IMR-90 (cell line): ENCODE measurements around the gene CPSF7. TPM values are rescaled to one million over a fixed set of nuclear protein-coding genes. Genes with fewer than 3 reads are reported as not detected.

ENCODE experiments used
- ATAC-seq: fragments of 200-7000 bp; cut with Tn5 transposase; 2 replicates; pipeline ENCODE4 v1.9.1; 2020; ENCODE audit warnings: low read depth, mild to moderate bottlenecking, moderate library complexity
- BruUV-seq: library from RNA; stranded (reverse); fragments of 400-500 nt; replicated peaks from 2 replicates; lab custom pipeline; 2021; lab: Mats Ljungman, UMichigan
- CTCF ChIA-PET: fragments of 300-600 bp; formaldehyde crosslinking; extraction: SDS; loops from one replicate; lab custom pipeline; 2021; ENCODE audit warnings: antibody characterized with exemption; lab: Yijun Ruan, JAX
- POLR2A ChIA-PET: fragments of 300-600 bp; sonication (Branson Sonifier 250); formaldehyde crosslinking; loops from one replicate; lab custom pipeline; 2022; ENCODE audit warnings: antibody characterized with exemption; ENCODE audit not compliant: unreplicated experiment; lab: Charles Lee
- DNase-seq: peaks from one replicate; pipeline ENCODE4 v3.0.0; 2013
- H2AFZ ChIP-seq: replicated peaks from 2 replicates; pipeline ENCODE3; 2013; ENCODE audit warnings: low read length, mild to moderate bottlenecking; ENCODE audit not compliant: poor library complexity
- H2AK5ac ChIP-seq: 2 replicates; pipeline ENCODE4 v1.6.1; 2013; ENCODE audit warnings: low read depth, low read length, inconsistent platforms
- H2AK9ac ChIP-seq: replicated peaks from 2 replicates; pipeline ENCODE3; 2013; ENCODE audit warnings: mild to moderate bottlenecking, low read depth, low read length, moderate library complexity; ENCODE audit not compliant: poor library complexity
- H2BK120ac ChIP-seq: 2 replicates; pipeline ENCODE4 v1.6.1; 2013; ENCODE audit warnings: low read depth, low read length, inconsistent platforms
- H2BK15ac ChIP-seq: 3 replicates; pipeline ENCODE4 v1.6.1; 2013; ENCODE audit warnings: low read depth, low read length, inconsistent platforms
- H2BK20ac ChIP-seq: 2 replicates; pipeline ENCODE4 v1.6.1; 2013; ENCODE audit warnings: low read depth, mild to moderate bottlenecking, inconsistent platforms, low read length, moderate library complexity
- H2BK5ac ChIP-seq: 2 replicates; pipeline ENCODE4 v1.6.1; 2013; ENCODE audit warnings: mild to moderate bottlenecking, low read depth, low read length, inconsistent platforms; ENCODE audit not compliant: poor library complexity, severe bottlenecking
- H3K14ac ChIP-seq: replicated peaks from 2 replicates; pipeline ENCODE4 v1.6.1; 2013; ENCODE audit warnings: low read depth, low read length, inconsistent platforms
- H3K18ac ChIP-seq: 2 replicates; pipeline ENCODE4 v1.6.1; 2013; ENCODE audit warnings: low read depth, low read length, control low read depth
- H3K23ac ChIP-seq: 2 replicates; pipeline ENCODE4 v1.6.1; 2013; ENCODE audit warnings: low read depth, low read length, inconsistent platforms
- H3K27ac ChIP-seq: 2 replicates; pipeline ENCODE4 v1.5.1; 2013; ENCODE audit warnings: mild to moderate bottlenecking, control low read depth, low read length; ENCODE audit not compliant: insufficient read depth
- H3K27me3 ChIP-seq: 2 replicates; pipeline ENCODE4 v1.6.1; 2013; ENCODE audit warnings: low read length; ENCODE audit not compliant: control insufficient read depth, insufficient read depth
- H3K36me3 ChIP-seq: 2 replicates; pipeline ENCODE4 v1.6.1; 2013; ENCODE audit warnings: low read length, mixed read lengths; ENCODE audit not compliant: control insufficient read depth, insufficient read depth
- H3K4ac ChIP-seq: 2 replicates; pipeline ENCODE4 v1.6.1; 2013; ENCODE audit warnings: low read depth, low read length, inconsistent platforms
- H3K4me1 ChIP-seq: 2 replicates; pipeline ENCODE4 v1.6.1; 2013; ENCODE audit warnings: low read length, mixed read lengths; ENCODE audit not compliant: control insufficient read depth, insufficient read depth
- H3K4me2 ChIP-seq: 2 replicates; pipeline ENCODE4 v1.6.1; 2013; ENCODE audit warnings: low read depth, mild to moderate bottlenecking, control low read depth, low read length, moderate library complexity
- H3K4me3 ChIP-seq: 2 replicates; pipeline ENCODE4 v1.5.1; 2013; ENCODE audit warnings: low read depth, mild to moderate bottlenecking, control low read depth, low read length, moderate library complexity; ENCODE audit not compliant: insufficient read depth
- H3K56ac ChIP-seq: 2 replicates; pipeline ENCODE4 v1.6.1; 2013; ENCODE audit warnings: low read length, inconsistent platforms; ENCODE audit not compliant: insufficient read depth; ENCODE audit errors: extremely low read depth
- H3K79me1 ChIP-seq, 2 experiments: 2 replicates each; pipeline ENCODE4 v1.6.1; 2013; ENCODE audit warnings: low read length in 2 of 2, inconsistent platforms in 1 of 2, low read depth in 1 of 2
- H3K9ac ChIP-seq: 2 replicates; pipeline ENCODE4 v1.6.1; 2013; ENCODE audit warnings: low read depth, low read length, control low read depth
- H3K9me1 ChIP-seq: 2 replicates; pipeline ENCODE4 v1.6.1; 2013; ENCODE audit warnings: low read length, inconsistent platforms; ENCODE audit not compliant: insufficient read depth
- H3K9me3 ChIP-seq: 2 replicates; pipeline ENCODE4 v1.6.1; 2013; ENCODE audit warnings: low read length; ENCODE audit not compliant: control insufficient read depth, insufficient read depth
- H4K20me1 ChIP-seq: 2 replicates; pipeline ENCODE4 v1.6.1; 2013; ENCODE audit warnings: low read length, inconsistent platforms; ENCODE audit not compliant: insufficient read depth
- H4K5ac ChIP-seq: 2 replicates; pipeline ENCODE4 v1.6.1; 2013; ENCODE audit warnings: mild to moderate bottlenecking, low read depth, low read length, control low read depth
- H4K8ac ChIP-seq, 2 experiments: 2 replicates each; pipeline ENCODE4 v1.6.1; 2013; ENCODE audit warnings: low read depth in 2 of 2, low read length in 2 of 2, control low read depth in 1 of 2, inconsistent platforms in 1 of 2
- H4K91ac ChIP-seq: 2 replicates; pipeline ENCODE4 v1.6.1; 2013; ENCODE audit warnings: low read depth, low read length, inconsistent platforms; ENCODE audit not compliant: insufficient read depth
- FOS ChIP-seq: fragments of 150-350 bp; IDR thresholded peaks from 2 replicates; pipeline ENCODE4 v1.6.1; 2016; ENCODE audit warnings: low read depth, low read length
- MAFK ChIP-seq: IDR thresholded peaks from 2 replicates; pipeline ENCODE4 v1.6.1; 2012; ENCODE audit warnings: low read depth, low read length, improper control_type of control experiment
- MAZ ChIP-seq: IDR thresholded peaks from 2 replicates; pipeline ENCODE4 v1.6.1; 2012; ENCODE audit warnings: low read depth, mild to moderate bottlenecking, low read length, improper control_type of control experiment, moderate library complexity, borderline replicate concordance
- MXI1 ChIP-seq: IDR thresholded peaks from 2 replicates; pipeline ENCODE4 v1.6.1; 2012; ENCODE audit warnings: low read depth, mild to moderate bottlenecking, low read length, moderate library complexity, borderline replicate concordance
- RFX5 ChIP-seq: IDR thresholded peaks from 2 replicates; pipeline ENCODE4 v1.8.0; 2012; ENCODE audit warnings: low read depth, mild to moderate bottlenecking, low read length, moderate library complexity
- WGBS, 2 experiments: methylation state at CpG; one replicate each; pipeline versions ENCODE4 v1.1.5 to v1.1.7; 2013; ENCODE audit warnings: missing lambda C conversion rate in 2 of 2; ENCODE audit not compliant: insufficient read length in 1 of 2; ENCODE audit errors: extremely low coverage in 2 of 2; 5-methylcytosine and 5-hydroxymethylcytosine counted together
- dilution Hi-C: fragments of 300-500 bp; cut with HindIII; formaldehyde crosslinking; loops from one replicate; pipeline ENCODE4 v1.14.3; 2018; ENCODE audit warnings: low sequenced_read_pairs; ENCODE audit not compliant: unreplicated experiment
- in situ Hi-C: fragments of 300-500 bp; cut with MboI; formaldehyde crosslinking; loops from 3 replicates; pipeline ENCODE4 v1.14.3; 2019; ENCODE audit warnings: low sequenced_read_pairs, inconsistent platforms, mixed read lengths
- intact Hi-C: fragments of 100-400 bp; cut with micrococcal nuclease; formaldehyde crosslinking; loops from 2 replicates; pipeline ENCODE4 v1.10.0; 2022
- polyA plus RNA-seq, 3 experiments: library from polyadenylated mRNA; depleted of rRNA; stranded (reverse); fragments of >200 nt; gene quantifications; 2 replicates each; pipeline ENCODE4 v1.2.3, GENCODE V29; 2012; ENCODE audit warnings: low replicate concordance in 1 of 3
- total RNA-seq: library from RNA; depleted of rRNA; stranded (reverse); fragments of >200 nt; gene quantifications from 2 replicates; pipeline ENCODE4 v1.2.3, GENCODE V29; 2012
- TF ChIP-seq, protein P1 (sequence below): fragments of 150-350 bp; IDR thresholded peaks from 2 replicates; pipeline ENCODE4 v1.6.1; 2016; ENCODE audit warnings: low read depth, mild to moderate bottlenecking, low read length, moderate library complexity, borderline replicate concordance
- TF ChIP-seq, protein P2 (sequence below): conservative IDR thresholded peaks from 2 replicates; pipeline ENCODE4 v1.5.1; 2012; ENCODE audit warnings: mild to moderate bottlenecking, low read depth, low read length, improper control_type of control experiment

Gene CPSF7
- total and polyA plus RNA-seq, 2 of the 4 experiments (the other 2 are of a cell fraction), result 9.5 to 55.2 TPM

DNA sequence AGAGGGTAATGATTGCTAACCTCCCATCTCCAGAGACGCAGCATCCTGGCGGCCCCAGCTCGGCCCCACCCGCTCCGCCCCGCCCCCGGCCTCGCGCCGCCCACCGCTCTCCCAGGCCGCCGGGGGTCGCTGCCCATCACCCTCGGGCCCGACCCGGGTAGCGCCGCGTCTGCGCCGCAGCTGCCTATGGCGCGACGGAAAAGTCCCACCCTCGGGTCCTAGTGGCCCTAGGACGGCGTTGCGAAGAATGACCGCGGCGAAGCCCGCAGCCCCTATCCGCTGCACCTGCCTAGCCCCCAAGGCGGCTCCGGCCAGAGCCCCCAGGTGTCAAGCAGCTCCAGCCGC, 457 bp downstream of the CPSF7 start:
- peak overlapping the region; percentile 98 for H3K4me3 ChIP-seq
- peaks cover 25 to 42% of the 10 kb centered on the region in 2 experiments for H3K79me1 ChIP-seq
- DNase-seq, result peak; percentile 44
- no peaks in the 10 kb centered on the region for H3K9me3 ChIP-seq
- 1% methylated on average over 24 of the region's 37 CpGs; no CpG with 5 or more reads in 1 of the 2 experiments for WGBS, 2 experiments
- peaks cover 27% of the 10 kb centered on the region for H3K36me3 ChIP-seq
- ChIA-PET CTCF (interaction anchor here (1.0 to 2.9 kb wide), 2 partner anchors 9 to 17 kb away, joined by 4 to 9 read pairs; no protein-coding TSS in a partner anchor), POLR2A (interaction anchor here (0.6 to 1.0 kb wide), 5 partner anchors 17 to 97 kb away, joined by 3 to 8 read pairs (median 4); partner anchors contain the start of gene TMEM216)
- 0 out of 2 replicates have a peak, but pooled peaks cover 2% of the 10 kb centered on the region for H3K9me1 ChIP-seq
- no peak overlapping the region for H2BK20ac ChIP-seq
- peak overlapping the region; percentile 93 for H3K4me2 ChIP-seq
- ATAC-seq, result peak; percentile 81
- H2AK9ac ChIP-seq, result peak overlapping the region; percentile 89
- TF ChIP-seq MXI1 (no peak), FOS (no peak), RFX5 (no peak), MAFK (no peak), MAZ (peak; percentile 78; the same call in 1 of the 2 replicates)
- TF ChIP-seq, protein P1, sequence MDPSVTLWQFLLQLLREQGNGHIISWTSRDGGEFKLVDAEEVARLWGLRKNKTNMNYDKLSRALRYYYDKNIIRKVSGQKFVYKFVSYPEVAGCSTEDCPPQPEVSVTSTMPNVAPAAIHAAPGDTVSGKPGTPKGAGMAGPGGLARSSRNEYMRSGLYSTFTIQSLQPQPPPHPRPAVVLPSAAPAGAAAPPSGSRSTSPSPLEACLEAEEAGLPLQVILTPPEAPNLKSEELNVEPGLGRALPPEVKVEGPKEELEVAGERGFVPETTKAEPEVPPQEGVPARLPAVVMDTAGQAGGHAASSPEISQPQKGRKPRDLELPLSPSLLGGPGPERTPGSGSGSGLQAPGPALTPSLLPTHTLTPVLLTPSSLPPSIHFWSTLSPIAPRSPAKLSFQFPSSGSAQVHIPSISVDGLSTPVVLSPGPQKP, result no peak
- TF ChIP-seq, protein P2, sequence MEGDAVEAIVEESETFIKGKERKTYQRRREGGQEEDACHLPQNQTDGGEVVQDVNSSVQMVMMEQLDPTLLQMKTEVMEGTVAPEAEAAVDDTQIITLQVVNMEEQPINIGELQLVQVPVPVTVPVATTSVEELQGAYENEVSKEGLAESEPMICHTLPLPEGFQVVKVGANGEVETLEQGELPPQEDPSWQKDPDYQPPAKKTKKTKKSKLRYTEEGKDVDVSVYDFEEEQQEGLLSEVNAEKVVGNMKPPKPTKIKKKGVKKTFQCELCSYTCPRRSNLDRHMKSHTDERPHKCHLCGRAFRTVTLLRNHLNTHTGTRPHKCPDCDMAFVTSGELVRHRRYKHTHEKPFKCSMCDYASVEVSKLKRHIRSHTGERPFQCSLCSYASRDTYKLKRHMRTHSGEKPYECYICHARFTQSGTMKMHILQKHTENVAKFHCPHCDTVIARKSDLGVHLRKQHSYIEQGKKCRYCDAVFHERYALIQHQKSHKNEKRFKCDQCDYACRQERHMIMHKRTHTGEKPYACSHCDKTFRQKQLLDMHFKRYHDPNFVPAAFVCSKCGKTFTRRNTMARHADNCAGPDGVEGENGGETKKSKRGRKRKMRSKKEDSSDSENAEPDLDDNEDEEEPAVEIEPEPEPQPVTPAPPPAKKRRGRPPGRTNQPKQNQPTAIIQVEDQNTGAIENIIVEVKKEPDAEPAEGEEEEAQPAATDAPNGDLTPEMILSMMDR, result 0 out of 2 replicates have a peak, but pooled peaks have one; percentile 22
- H3K9ac ChIP-seq, result peak overlapping the region; percentile 79
- H2AK5ac ChIP-seq, result peak overlapping the region; percentile 76; the same call in 1 of the 2 replicates
- in situ Hi-C loops (no loop called here), dilution Hi-C loops (no loop called here), intact Hi-C loops (loop anchor here (5.0 kb wide), 1 partner anchor 97 kb away; the partner anchor contains the start of genes DDB1 and TKFC)
- peak overlapping the region; percentile 37; the same call in 1 of the 2 replicates for H4K5ac ChIP-seq
- H3K56ac ChIP-seq, result peak overlapping the region; percentile 67; the same call in 1 of the 2 replicates
- H3K4ac ChIP-seq, result peak overlapping the region; percentile 72
- peaks cover 2% of the 10 kb centered on the region; the same call in 1 of the 2 replicates for H3K4me1 ChIP-seq
- H3K27ac ChIP-seq, result peak overlapping the region; percentile 94
- peak overlapping the region; percentile 61 for H3K14ac ChIP-seq
- peak overlapping the region; percentile 77 to 88 for H4K8ac ChIP-seq
- H2BK5ac ChIP-seq, result peak overlapping the region; percentile 85
- no peak overlapping the region for H2BK15ac ChIP-seq
- peak overlapping the region; percentile 33; the same call in 1 of the 2 replicates for H4K91ac ChIP-seq
- peak overlapping the region; percentile 10; the same call in 1 of the 2 replicates for H3K23ac ChIP-seq
- H2BK120ac ChIP-seq, result no peak overlapping the region
- peaks cover 26% of the 10 kb centered on the region for H4K20me1 ChIP-seq
- H3K18ac ChIP-seq, result peak overlapping the region; percentile 12; the same call in 1 of the 2 replicates
- H2AFZ ChIP-seq, result peak overlapping the region; percentile 97
- H3K27me3 ChIP-seq, result no peaks in the 10 kb centered on the region
- BruUV-seq, result no TSS peak
